Iris pigment epithelial cell (primary cell): Measurements from ENCODE around the gene SCFD1.
"Not testable (repeated sequence)": the region's sequence is repeated elsewhere in the genome, so short reads cannot be mapped to it uniquely, and the experiment has no call there.

Experiments
- DNase-seq: peaks from one replicate; pipeline ENCODE4 v3.0.0-alpha.2; 2011; ENCODE audit warnings: low read depth

SCFD1 gene

GRCh38 chr14:30610787-30611343 lies 11.3 kb upstream of the SCFD1 start:
- DNase-seq = peak; percentile 88

- DNase-seq = no peak
Observed at GRCh38 chr14:30614155-30614554, 8.0 kb upstream of the SCFD1 start.

- DNase-seq = peak; percentile 85
Observed at GRCh38 chr14:30620178-30620577, 1.9 kb upstream of the SCFD1 start.

GRCh38 chr14:30621354-30621939 lies 672 bp upstream of the SCFD1 start:
- peak; percentile 34 for DNase-seq

GRCh38 chr14:30623412-30624131 lies 1.5 kb downstream of the SCFD1 start:
- no peak for DNase-seq

- DNase-seq = no peak
Observed at GRCh38 chr14:30624132-30624423, 2.0 kb downstream of the SCFD1 start.

GRCh38 chr14:30625533-30625932 lies 3.4 kb downstream of the SCFD1 start:
- no peak for DNase-seq

GRCh38 chr14:30629432-30629831 lies 7.3 kb downstream of the SCFD1 start:
- peak; percentile 48 for DNase-seq

- DNase-seq = no peak
Observed at GRCh38 chr14:30630248-30630647, 8.1 kb downstream of the SCFD1 start.

GRCh38 chr14:30632730-30633129 lies 10.6 kb downstream of the SCFD1 start:
- DNase-seq = no peak

- DNase-seq = peak; percentile 65
Observed at GRCh38 chr14:30638926-30639325, 16.8 kb downstream of the SCFD1 start.

- DNase-seq = no peak
Observed at GRCh38 chr14:30641207-30641606, 19.1 kb downstream of the SCFD1 start.

- not testable (repeated sequence) for DNase-seq
Observed at GRCh38 chr14:30644462-30644861, 22.3 kb downstream of the SCFD1 start.

GRCh38 chr14:30645600-30645999 lies 23.5 kb downstream of the SCFD1 start:
- DNase-seq = no peak

GRCh38 chr14:30648471-30648870 lies 26.4 kb downstream of the SCFD1 start:
- no peak for DNase-seq

- no peak for DNase-seq
Observed at GRCh38 chr14:30651937-30652336, 29.8 kb downstream of the SCFD1 start.

GRCh38 chr14:30655124-30655523 lies 33.0 kb downstream of the SCFD1 start:
- peak; percentile 44 for DNase-seq

GRCh38 chr14:30655658-30656057 lies 33.5 kb downstream of the SCFD1 start:
- DNase-seq = no peak

- peak; percentile 45 for DNase-seq
Observed at GRCh38 chr14:30656190-30656632, 34.1 kb downstream of the SCFD1 start.

- no peak for DNase-seq
Observed at GRCh38 chr14:30657050-30657449, 34.9 kb downstream of the SCFD1 start.

GRCh38 chr14:30657606-30658163 lies 35.6 kb downstream of the SCFD1 start:
- DNase-seq = no peak

- DNase-seq = no peak
Observed at GRCh38 chr14:30658645-30659044, 36.5 kb downstream of the SCFD1 start.

GRCh38 chr14:30669594-30669993 lies 47.5 kb downstream of the SCFD1 start:
- DNase-seq = peak; percentile 3
